Measurements from ENCODE around the gene IFT57.

The IFT57 gene

GRCh38 chr3:108227131-108227530 lies 4.9 kb upstream of the IFT57 start:
- Mint-ChIP-seq H3K9me3 (no peaks in the 10 kb centered on the region), H3K27ac (no peak overlapping the region)

DNA sequence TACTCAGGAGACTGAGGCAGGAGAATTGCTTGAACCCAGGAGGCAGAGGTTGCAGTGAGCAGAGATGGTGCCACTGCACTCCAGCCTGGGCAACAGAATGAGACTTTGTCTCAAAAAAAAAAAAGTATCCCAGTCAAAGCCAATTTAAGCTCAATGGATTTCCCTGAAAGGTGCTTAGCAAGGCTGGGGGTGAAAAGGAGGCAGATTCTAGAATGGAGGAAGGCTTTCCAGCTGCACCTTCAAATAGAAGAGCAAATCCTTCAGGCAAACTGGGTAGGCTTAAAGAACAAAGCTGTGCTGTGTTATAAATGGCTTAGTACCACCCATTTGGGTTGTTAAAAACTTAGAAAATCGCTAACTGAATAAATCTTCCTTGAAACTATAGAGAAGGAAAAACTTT lies 3.0 kb upstream of the IFT57 start:
- H3K4me1 Mint-ChIP-seq: peaks cover 53% of the 10 kb centered on the region
- no peaks in the 10 kb centered on the region for H3K27me3 Mint-ChIP-seq
- H3K36me3 Mint-ChIP-seq: no peaks in the 10 kb centered on the region
- no peak overlapping the region for H3K4me3 Mint-ChIP-seq
- H3K9me3 Mint-ChIP-seq: no peaks in the 10 kb centered on the region
- H3K27ac Mint-ChIP-seq: peak overlapping the region; percentile 96

More at GRCh38 chr3:108227131-108227530, 4.9 kb upstream of the IFT57 start:
- peaks cover 34% of the 10 kb centered on the region for H3K4me1 Mint-ChIP-seq
- no peak overlapping the region for H3K4me3 Mint-ChIP-seq
- H3K36me3 Mint-ChIP-seq: no peaks in the 10 kb centered on the region
- H3K27me3 Mint-ChIP-seq: no peaks in the 10 kb centered on the region

GRCh38 chr3:108223928-108224327 lies 1.7 kb upstream of the IFT57 start:
- H3K4me1 Mint-ChIP-seq: peaks cover 66% of the 10 kb centered on the region
- peak overlapping the region; percentile 96 for H3K27ac Mint-ChIP-seq
- H3K36me3 Mint-ChIP-seq: no peaks in the 10 kb centered on the region
- H3K4me3 Mint-ChIP-seq: peak overlapping the region; percentile 99
- no peaks in the 10 kb centered on the region for H3K27me3 Mint-ChIP-seq
- H3K9me3 Mint-ChIP-seq: no peaks in the 10 kb centered on the region

- no peaks in the 10 kb centered on the region for H3K9me3 Mint-ChIP-seq
- peak overlapping the region; percentile 99 for H3K4me3 Mint-ChIP-seq
- H3K4me1 Mint-ChIP-seq: peaks cover 73% of the 10 kb centered on the region
- H3K27me3 Mint-ChIP-seq: no peaks in the 10 kb centered on the region
- H3K27ac Mint-ChIP-seq: peak overlapping the region; percentile 96
- H3K36me3 Mint-ChIP-seq: no peaks in the 10 kb centered on the region
Observed at GRCh38 chr3:108222853-108223565, 785 bp upstream of the IFT57 start.

GRCh38 chr3:108221393-108221792 lies 831 bp downstream of the IFT57 start:
- Mint-ChIP-seq H3K27ac (peak overlapping the region; percentile 96), H3K36me3 (peaks cover 7% of the 10 kb centered on the region), H3K27me3 (no peaks in the 10 kb centered on the region), H3K4me1 (peaks cover 81% of the 10 kb centered on the region), H3K4me3 (peak overlapping the region; percentile 99), H3K9me3 (peaks cover 2% of the 10 kb centered on the region)

GRCh38 chr3:108219336-108219735 lies 2.9 kb downstream of the IFT57 start:
- Mint-ChIP-seq H3K9me3 (peaks cover 9% of the 10 kb centered on the region), H3K27me3 (no peaks in the 10 kb centered on the region), H3K4me3 (peak overlapping the region; percentile 99), H3K27ac (peak overlapping the region; percentile 60), H3K36me3 (peaks cover 13% of the 10 kb centered on the region), H3K4me1 (peaks cover 79% of the 10 kb centered on the region)

GRCh38 chr3:108218811-108219210 lies 3.4 kb downstream of the IFT57 start:
- Mint-ChIP-seq H3K4me1 (peaks cover 74% of the 10 kb centered on the region), H3K27me3 (no peaks in the 10 kb centered on the region), H3K36me3 (peaks cover 16% of the 10 kb centered on the region), H3K9me3 (peaks cover 9% of the 10 kb centered on the region), H3K27ac (peak overlapping the region; percentile 23), H3K4me3 (no peak overlapping the region)

DNA sequence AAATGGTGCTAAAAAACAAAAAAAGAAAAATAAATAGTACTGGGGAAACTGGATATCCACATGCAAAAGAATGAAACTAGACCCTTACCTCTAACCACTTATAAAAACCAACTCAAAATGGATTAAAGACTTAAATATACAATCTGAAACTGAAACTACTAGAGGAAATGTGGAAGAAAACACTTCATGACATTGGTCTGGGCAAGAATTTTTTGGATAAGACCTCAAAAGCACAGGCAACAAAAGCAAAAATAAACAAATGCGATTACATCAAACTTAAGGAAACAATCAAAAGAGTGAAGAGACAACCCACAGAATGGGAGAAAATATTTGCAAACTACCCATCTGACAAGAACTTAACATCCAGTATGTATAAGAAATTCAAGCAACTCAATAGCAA lies 6.4 kb downstream of the IFT57 start:
- Mint-ChIP-seq H3K4me1 (peaks cover 47% of the 10 kb centered on the region), H3K27me3 (no peaks in the 10 kb centered on the region), H3K9me3 (peaks cover 9% of the 10 kb centered on the region), H3K36me3 (peaks cover 30% of the 10 kb centered on the region), H3K4me3 (peak overlapping the region; percentile 61), H3K27ac (peak overlapping the region; percentile 61)

DNA sequence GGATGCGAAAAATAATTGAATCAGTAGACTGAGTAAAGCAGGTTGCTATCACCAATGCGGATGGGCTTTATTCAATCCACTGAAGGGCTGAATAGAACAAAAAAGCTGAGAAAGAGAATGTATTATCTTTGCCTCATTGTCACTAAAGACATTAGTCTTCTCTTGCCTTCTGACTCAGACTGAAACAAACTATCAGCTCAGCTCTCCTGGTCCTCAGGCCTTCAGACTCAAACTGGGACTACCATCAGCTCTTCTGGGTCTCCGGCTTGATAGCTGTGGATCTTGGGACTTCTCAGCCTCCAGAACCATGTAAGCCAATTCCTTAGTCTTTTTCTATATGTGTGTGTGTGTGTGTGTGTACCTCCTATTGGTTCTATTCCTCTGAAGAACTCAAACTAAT lies 12.6 kb downstream of the IFT57 start:
- H3K27ac Mint-ChIP-seq: no peak overlapping the region
- H3K27me3 Mint-ChIP-seq: no peaks in the 10 kb centered on the region
- no peak overlapping the region for H3K4me3 Mint-ChIP-seq
- H3K9me3 Mint-ChIP-seq: no peaks in the 10 kb centered on the region
- H3K36me3 Mint-ChIP-seq: peaks cover 32% of the 10 kb centered on the region
- peaks cover 6% of the 10 kb centered on the region for H3K4me1 Mint-ChIP-seq

GRCh38 chr3:108208831-108209230 lies 13.4 kb downstream of the IFT57 start:
- Mint-ChIP-seq H3K36me3 (peaks cover 32% of the 10 kb centered on the region), H3K9me3 (no peaks in the 10 kb centered on the region), H3K4me3 (no peak overlapping the region), H3K27ac (no peak overlapping the region), H3K4me1 (peaks cover 11% of the 10 kb centered on the region), H3K27me3 (no peaks in the 10 kb centered on the region)

- Mint-ChIP-seq H3K4me3 (no peak overlapping the region), H3K4me1 (peaks cover 22% of the 10 kb centered on the region), H3K27ac (no peak overlapping the region), H3K36me3 (peaks cover 16% of the 10 kb centered on the region), H3K27me3 (no peaks in the 10 kb centered on the region), H3K9me3 (no peaks in the 10 kb centered on the region)
Observed at GRCh38 chr3:108202834-108203233, 19.4 kb downstream of the IFT57 start.

DNA sequence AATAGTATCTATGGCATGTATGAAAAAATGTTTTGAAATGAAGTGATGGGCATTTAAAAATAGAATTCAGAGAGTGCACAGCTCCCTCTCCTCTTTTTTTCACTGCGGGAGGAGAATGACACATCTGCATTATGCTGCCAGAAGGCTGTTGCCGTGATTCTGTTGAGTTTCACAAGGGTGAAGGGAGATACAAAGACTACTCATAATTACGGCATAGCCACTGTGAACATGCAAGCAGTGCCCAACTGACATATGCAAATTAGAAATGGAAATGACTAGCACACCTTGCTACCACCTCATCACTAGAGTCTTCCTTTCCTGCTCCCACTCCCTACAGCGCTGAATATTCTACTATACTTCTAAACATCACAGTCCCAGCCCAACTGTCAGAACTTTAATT lies 20.1 kb downstream of the IFT57 start:
- H3K27ac Mint-ChIP-seq: no peak overlapping the region
- no peaks in the 10 kb centered on the region for H3K27me3 Mint-ChIP-seq
- peaks cover 22% of the 10 kb centered on the region for H3K4me1 Mint-ChIP-seq
- H3K4me3 Mint-ChIP-seq: no peak overlapping the region
- peaks cover 16% of the 10 kb centered on the region for H3K36me3 Mint-ChIP-seq
- H3K9me3 Mint-ChIP-seq: no peaks in the 10 kb centered on the region

DNA sequence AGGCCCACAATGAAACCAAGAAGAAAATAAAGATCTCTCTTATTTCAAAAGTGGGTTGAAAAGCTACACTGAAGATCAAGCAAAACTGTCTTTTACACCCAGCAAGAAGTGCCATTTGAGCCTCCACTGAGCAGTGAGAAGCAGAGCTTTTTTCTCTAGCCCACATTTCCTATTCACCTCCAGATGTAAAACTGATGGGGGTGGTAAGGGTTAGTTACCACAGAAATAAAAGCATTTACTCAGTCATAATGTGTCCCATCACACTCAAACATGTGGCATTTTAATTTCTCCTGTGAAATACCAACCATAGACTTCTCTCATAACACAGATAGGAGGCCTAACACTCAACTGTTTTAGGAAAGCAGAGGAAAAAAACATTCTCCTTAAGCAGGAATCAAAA lies 21.0 kb downstream of the IFT57 start:
- Mint-ChIP-seq H3K36me3 (peaks cover 13% of the 10 kb centered on the region), H3K27ac (no peak overlapping the region), H3K9me3 (no peaks in the 10 kb centered on the region), H3K27me3 (no peaks in the 10 kb centered on the region), H3K4me3 (no peak overlapping the region), H3K4me1 (peaks cover 22% of the 10 kb centered on the region)

GRCh38 chr3:108200578-108200977 lies 21.6 kb downstream of the IFT57 start:
- no peak overlapping the region for H3K27ac Mint-ChIP-seq
- H3K27me3 Mint-ChIP-seq: no peaks in the 10 kb centered on the region
- peaks cover 16% of the 10 kb centered on the region for H3K36me3 Mint-ChIP-seq
- H3K9me3 Mint-ChIP-seq: peaks cover 1% of the 10 kb centered on the region
- H3K4me3 Mint-ChIP-seq: no peak overlapping the region
- H3K4me1 Mint-ChIP-seq: peaks cover 22% of the 10 kb centered on the region

GRCh38 chr3:108200024-108200423 lies 22.2 kb downstream of the IFT57 start:
- Mint-ChIP-seq H3K27ac (no peak overlapping the region), H3K36me3 (peaks cover 18% of the 10 kb centered on the region), H3K4me3 (no peak overlapping the region)

GRCh38 chr3:108191394-108191793 lies 30.8 kb downstream of the IFT57 start:
- Mint-ChIP-seq H3K27ac (no peak overlapping the region), H3K27me3 (no peaks in the 10 kb centered on the region), H3K36me3 (peaks cover 39% of the 10 kb centered on the region), H3K9me3 (peaks cover 4% of the 10 kb centered on the region), H3K4me1 (peaks cover 4% of the 10 kb centered on the region), H3K4me3 (no peak overlapping the region)

More at GRCh38 chr3:108200024-108200423, 22.2 kb downstream of the IFT57 start:
- Mint-ChIP-seq H3K9me3 (peaks cover 4% of the 10 kb centered on the region), H3K27me3 (no peaks in the 10 kb centered on the region), H3K4me1 (peaks cover 22% of the 10 kb centered on the region)

DNA sequence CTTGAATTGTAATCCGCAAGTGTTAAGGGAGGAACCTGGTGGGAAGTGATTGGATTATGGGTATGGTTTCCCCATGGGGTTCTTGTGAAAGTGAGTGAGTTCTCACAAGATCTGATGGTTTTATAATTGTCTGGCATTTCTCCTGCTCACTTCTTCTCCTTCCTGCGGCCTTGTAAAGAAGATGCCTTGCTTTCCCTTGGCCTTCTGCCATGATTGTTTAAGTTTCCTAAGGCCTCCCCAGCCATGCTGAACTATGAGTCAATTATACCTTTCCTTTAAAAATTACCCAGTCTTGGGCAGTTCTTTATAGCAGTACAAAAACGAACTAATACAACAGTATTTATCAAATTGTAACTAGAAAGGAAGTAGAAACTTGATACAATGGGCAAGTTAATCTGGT lies 31.9 kb downstream of the IFT57 start:
- peaks cover 4% of the 10 kb centered on the region for H3K4me1 Mint-ChIP-seq
- no peak overlapping the region for H3K4me3 Mint-ChIP-seq
- H3K27me3 Mint-ChIP-seq: no peaks in the 10 kb centered on the region
- H3K9me3 Mint-ChIP-seq: peaks cover 5% of the 10 kb centered on the region
- H3K27ac Mint-ChIP-seq: peak overlapping the region; percentile 17
- peaks cover 41% of the 10 kb centered on the region for H3K36me3 Mint-ChIP-seq

All from activated naive CD4-positive, alpha-beta T cell treated with anti-CD3 and anti-CD28 coated beads, Interleukin-2, amount 50 U/mL, for 24 hours (primary cell).